Measurements from ENCODE around the gene OR7D2.

The OR7D2 gene

DNA sequence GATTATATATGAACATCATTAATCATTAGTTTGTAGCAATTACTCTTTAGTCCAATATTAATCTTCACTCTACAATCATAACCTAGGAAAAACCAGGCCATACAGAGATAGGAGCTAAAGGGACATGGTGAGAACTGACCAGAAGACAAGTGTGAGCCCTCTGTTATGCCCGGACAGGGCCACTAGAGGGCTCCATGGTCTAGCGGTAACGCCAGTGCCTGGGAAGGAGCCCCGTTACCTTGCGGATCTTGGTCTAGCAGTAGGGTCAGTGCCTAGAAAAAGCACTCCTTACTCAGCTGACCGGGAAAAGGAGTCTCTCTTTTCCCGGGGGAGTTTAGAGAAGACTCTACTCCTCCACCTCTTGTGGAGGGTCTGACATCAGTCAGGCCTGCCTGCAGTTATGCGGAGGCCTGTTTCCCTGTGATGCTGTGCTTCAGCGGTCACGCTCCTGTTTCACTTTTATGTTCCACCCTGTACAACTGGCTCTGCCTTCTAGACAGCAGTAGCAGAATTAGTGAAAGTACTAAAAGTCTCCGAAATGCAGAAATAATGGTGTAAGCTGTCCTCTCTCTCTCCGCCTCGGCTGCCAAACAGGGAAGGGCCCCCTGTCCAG is 26.8 kb downstream of the OR7D2 start:
- peak; percentile 14 to 44 for DNase-seq (ENCODE audit: low read depth in 2 of 2)

DNA sequence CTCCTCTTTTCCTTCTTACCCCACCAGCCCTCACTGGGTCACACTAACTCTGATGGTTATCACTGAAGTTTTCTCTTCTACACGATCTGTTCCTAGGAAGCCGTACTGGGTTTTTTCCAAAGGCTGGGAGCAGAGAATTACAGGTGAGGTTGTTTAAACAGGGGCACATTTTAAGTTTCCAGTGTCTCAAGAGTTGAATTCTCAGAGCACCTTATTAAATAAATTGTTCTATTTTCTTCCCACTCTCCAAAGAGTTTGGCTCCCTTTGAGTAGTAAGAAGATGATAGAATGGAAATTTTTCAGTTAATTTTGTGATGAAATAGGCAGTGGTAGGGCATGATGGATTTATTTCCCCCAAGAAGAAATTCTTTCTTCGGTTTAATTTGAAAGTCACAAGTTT is 40.7 kb downstream of the OR7D2 start, which contains the start of gene OR7D4:
TSS of gene OR7D4 (minus strand) at position 101 of the 400 bp plus-strand sequence. CDS start 4,752 bp downstream, outside the sequence.
- DNase-seq (ENCODE audit: low read depth in 2 of 2) = no peak

All from stimulated activated CD4-positive, alpha-beta T cell treated with anti-CD3 and anti-CD28 coated beads, Interleukin-1b, Interleukin-23, amount 100 ng/mL, for 1 hour (primary cell).